Bronchial epithelial cell (primary cell): ENCODE measurements around the gene LRTM2. TPM values are rescaled to one million over a fixed set of nuclear protein-coding genes. Genes with fewer than 3 reads are reported as not detected.

ENCODE experiments used
- DNase-seq: peaks from one replicate; pipeline ENCODE4 v3.0.0-alpha.2; 2010; ENCODE audit warnings: low read depth
- FAIRE-seq: peaks from 2 replicates; lab custom pipeline; 2011; peaks lifted over from hg19 to GRCh38; lab: Jason Lieb, UNC
- H3K27me3 ChIP-seq: 2 replicates; pipeline ENCODE4 v1.5.1; 2011; ENCODE audit warnings: low read length; ENCODE audit not compliant: control insufficient read depth, insufficient read depth
- H3K36me3 ChIP-seq: 2 replicates; pipeline ENCODE4 v1.5.1; 2011; ENCODE audit warnings: low read length; ENCODE audit not compliant: control insufficient read depth, insufficient read depth
- H3K4me3 ChIP-seq: 2 replicates; pipeline ENCODE4 v1.5.1; 2011; ENCODE audit warnings: mild to moderate bottlenecking, low read depth, low read length, control low read depth
- total RNA-seq: library from RNA; depleted of rRNA; stranded (reverse); fragments of >200 nt; gene quantifications from 2 replicates; pipeline ENCODE4 v1.2.1, GENCODE V29; 2014
- TF ChIP-seq, protein P1 (sequence below): IDR thresholded peaks from 2 replicates; pipeline ENCODE4 v1.5.1; 2011; ENCODE audit warnings: mild to moderate bottlenecking, moderate library complexity, low read length, control low read depth, inconsistent platforms; ENCODE audit not compliant: insufficient read depth, severe bottlenecking

LRTM2 gene
- total RNA-seq, 1 donor from 2014 or later, result not detected

DNA sequence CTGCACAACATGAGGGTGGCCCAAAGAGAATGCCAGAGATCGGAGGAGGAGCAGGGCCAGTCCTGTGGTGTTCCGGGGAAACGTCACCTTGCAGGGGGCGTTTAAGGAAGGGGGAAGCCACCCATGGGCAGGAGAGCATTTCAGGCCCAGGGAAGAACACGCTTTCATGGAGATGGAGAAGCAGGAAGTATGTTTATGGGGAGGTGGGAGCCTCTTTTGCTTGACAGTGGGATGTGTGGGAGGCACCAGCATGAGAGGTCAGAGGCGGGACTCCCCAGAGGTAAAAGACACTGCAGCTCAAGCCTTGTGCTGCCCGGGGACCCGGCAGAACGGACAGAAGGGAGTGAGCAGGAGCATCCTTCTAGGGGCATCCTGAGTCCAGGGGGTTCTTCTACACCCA lies 1.3 kb upstream of the LRTM2 start:
- FAIRE-seq, result no peak
- peaks cover 18% of the 10 kb centered on the region for H3K27me3 ChIP-seq

DNA sequence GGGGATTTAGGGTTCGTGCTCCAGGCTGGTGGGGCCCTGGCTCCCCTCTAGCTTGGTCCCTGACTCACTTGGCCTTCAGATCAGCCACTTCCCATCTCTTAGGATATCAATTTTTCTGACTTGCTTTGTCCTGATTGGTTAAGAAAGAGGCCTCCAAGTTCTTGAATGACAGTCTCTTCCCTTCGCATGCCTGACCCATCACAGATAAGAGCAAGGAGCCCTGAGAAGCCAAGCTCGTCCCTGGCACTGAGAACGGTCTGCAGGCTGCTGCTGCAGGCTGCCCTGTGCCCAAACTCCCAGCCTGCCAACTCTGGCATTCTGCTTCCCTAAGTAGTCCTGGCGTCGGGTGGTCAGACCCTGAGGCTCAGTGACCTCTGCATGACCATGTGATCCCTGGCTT lies 794 bp upstream of the LRTM2 start:
- TF ChIP-seq, protein P1, sequence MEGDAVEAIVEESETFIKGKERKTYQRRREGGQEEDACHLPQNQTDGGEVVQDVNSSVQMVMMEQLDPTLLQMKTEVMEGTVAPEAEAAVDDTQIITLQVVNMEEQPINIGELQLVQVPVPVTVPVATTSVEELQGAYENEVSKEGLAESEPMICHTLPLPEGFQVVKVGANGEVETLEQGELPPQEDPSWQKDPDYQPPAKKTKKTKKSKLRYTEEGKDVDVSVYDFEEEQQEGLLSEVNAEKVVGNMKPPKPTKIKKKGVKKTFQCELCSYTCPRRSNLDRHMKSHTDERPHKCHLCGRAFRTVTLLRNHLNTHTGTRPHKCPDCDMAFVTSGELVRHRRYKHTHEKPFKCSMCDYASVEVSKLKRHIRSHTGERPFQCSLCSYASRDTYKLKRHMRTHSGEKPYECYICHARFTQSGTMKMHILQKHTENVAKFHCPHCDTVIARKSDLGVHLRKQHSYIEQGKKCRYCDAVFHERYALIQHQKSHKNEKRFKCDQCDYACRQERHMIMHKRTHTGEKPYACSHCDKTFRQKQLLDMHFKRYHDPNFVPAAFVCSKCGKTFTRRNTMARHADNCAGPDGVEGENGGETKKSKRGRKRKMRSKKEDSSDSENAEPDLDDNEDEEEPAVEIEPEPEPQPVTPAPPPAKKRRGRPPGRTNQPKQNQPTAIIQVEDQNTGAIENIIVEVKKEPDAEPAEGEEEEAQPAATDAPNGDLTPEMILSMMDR, result no peak
- no peaks in the 10 kb centered on the region for H3K36me3 ChIP-seq
- DNase-seq (no peak), FAIRE-seq (peak; percentile 18)
- no peak overlapping the region for H3K4me3 ChIP-seq
- H3K27me3 ChIP-seq, result peaks cover 18% of the 10 kb centered on the region

More for the DNA sequence above, 1.3 kb upstream of the LRTM2 start:
- TF ChIP-seq, protein P1, result no peak
- no peak for DNase-seq
- H3K4me3 ChIP-seq, result no peak overlapping the region
- no peaks in the 10 kb centered on the region for H3K36me3 ChIP-seq

DNA sequence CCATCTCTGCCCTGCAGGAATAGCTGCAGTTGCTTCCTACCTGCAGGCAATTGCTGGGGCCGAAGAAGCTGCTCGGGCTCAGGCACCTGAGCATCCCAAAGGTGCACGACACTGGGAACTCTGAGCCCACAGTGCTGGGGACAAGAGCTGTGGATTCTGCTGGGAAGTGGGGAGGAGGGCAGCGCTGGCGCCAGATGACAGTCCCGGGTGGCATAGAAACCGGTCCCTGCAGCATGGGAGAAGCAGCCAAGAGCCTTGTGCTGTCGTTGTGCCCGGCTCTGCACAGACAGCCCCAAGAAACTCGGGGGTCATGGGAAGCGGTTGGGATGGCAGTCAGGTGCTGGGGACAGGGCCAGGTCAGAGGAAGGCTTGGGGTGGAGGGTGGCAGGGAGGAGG lies 529 bp downstream of the LRTM2 start:
- no peak for FAIRE-seq
- DNase-seq, result no peak
- Histone ChIP-seq H3K27me3 (peaks cover 18% of the 10 kb centered on the region), H3K4me3 (no peak overlapping the region), H3K36me3 (no peaks in the 10 kb centered on the region)
- TF ChIP-seq, protein P1, result no peak

DNA sequence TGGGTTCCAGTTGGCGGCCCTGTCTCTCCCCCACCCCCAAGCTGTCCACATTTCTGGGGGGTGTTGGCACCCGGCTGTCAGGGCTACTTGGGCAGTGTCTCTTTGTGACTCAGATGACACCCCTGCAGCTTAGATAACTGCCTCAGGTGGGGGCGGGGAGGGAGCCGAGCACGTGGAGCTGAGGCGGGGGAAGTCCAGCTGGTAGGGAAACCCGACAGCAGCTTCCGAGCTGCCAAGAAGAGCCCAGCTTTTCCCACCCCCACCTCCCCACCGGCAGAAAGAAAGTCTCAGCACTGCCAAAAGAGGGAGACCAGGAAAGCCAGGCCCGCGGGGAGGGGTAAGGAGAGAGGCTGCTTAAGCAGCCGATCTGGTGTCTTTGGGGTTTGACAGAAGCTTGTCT lies 1.4 kb downstream of the LRTM2 start:
- no peak for FAIRE-seq
- no peak for DNase-seq
- TF ChIP-seq, protein P1, result no peak
- Histone ChIP-seq H3K36me3 (no peaks in the 10 kb centered on the region), H3K4me3 (no peak overlapping the region), H3K27me3 (peaks cover 18% of the 10 kb centered on the region)

DNA sequence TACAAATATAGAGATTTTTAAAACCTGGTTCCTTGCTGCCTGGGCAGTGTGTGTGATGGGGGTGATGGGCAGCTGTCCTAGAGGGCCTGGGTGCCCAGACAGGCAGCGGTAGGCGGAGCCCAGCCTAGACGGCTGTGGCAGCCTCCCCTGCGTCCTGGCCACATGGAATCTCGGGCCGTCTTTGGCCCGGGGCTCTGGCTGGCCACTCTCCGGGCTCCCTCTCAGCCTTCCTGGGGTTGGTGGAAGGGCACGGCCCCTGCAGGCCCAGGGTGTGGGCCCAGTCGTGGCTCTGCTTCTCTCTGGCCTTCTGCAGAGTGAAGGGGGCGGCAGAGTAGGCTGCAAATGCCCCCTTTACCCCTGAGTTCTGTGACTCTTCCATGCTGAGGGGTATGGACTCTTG lies 2.3 kb downstream of the LRTM2 start:
- DNase-seq (no peak), FAIRE-seq (no peak)
- TF ChIP-seq, protein P1, result no peak
- peaks cover 18% of the 10 kb centered on the region for H3K27me3 ChIP-seq
- H3K36me3 ChIP-seq, result no peaks in the 10 kb centered on the region
- H3K4me3 ChIP-seq, result no peak overlapping the region

DNA sequence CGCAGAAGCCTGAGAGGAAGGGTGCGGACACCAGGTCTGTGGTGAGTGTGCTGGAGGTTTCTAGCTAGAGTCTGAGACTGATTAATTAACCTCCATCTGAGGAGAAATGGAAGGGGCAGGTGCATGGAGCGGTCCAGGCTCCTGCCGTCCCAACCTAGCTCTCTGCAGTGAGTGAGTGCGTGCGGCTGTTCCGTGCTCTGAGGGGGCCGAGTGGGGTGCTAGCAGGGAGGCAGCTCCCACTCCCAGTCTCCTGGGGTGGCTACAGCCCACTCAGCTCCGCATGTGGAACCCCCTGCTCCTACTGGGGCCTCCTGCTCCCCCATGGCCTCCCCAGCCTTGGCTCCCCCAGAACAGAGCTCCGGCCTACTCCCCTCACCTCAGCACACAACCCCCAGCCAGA lies 2.9 kb downstream of the LRTM2 start:
- no peak for FAIRE-seq
- TF ChIP-seq, protein P1, result no peak
- H3K27me3 ChIP-seq, result peaks cover 18% of the 10 kb centered on the region
- H3K4me3 ChIP-seq, result no peak overlapping the region
- H3K36me3 ChIP-seq, result no peaks in the 10 kb centered on the region
- no peak for DNase-seq
